Germinal center (tissue), 1 donor: ENCODE results near the gene NOD1.

Experiments used
- DNase-seq: peaks from one replicate; pipeline ENCODE4 v3.0.0; 2012; ENCODE audit warnings: mixed read lengths, low spot score

Gene NOD1

GRCh38 chr7:30469303-30469702 is 9.3 kb downstream of the NOD1 start:
- DNase-seq: no peak

- no peak for DNase-seq
Measured at GRCh38 chr7:30468791-30469190, 9.8 kb downstream of the NOD1 start.

DNA sequence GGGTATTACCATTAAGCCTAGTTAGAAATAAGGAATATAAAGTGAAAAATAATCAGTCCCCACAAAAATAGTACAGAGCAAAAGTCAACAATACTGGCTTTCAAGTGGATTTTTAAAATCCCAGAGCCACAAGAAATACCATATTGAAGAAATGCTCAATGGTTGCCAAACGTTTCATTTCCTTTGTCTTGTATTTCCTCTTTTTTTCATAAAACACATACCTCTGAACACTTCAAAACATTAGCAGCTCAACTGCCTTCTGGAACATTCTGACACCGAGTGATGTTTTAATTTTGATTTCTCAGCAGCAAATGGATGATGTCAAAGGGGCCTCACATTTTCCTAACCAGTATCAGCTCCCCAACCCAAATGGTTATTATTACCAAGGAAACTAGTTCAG is 10.5 kb downstream of the NOD1 start:
- no peak for DNase-seq

- DNase-seq: no peak
Measured at GRCh38 chr7:30467271-30467670, 11.3 kb downstream of the NOD1 start.

GRCh38 chr7:30466266-30466665 is 12.3 kb downstream of the NOD1 start:
- DNase-seq: no peak

DNA sequence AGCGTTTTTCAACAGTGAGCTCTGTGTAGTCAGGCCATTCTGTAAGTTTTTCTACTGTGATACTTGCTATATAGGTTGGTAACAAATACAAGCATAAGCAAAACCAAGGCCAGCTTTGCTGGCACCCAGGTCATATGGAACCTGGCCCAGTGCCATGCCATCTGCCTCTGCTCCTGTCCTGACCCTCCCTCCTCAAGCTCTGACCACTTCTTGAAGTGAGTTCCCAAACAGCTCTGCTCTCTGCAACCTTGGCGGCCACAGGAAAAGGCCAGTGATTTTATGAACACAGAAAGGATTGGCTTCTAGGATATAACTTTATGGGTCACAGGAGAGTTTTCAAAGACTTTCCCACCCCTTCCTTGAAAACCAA is 12.8 kb downstream of the NOD1 start:
- no peak for DNase-seq

DNA sequence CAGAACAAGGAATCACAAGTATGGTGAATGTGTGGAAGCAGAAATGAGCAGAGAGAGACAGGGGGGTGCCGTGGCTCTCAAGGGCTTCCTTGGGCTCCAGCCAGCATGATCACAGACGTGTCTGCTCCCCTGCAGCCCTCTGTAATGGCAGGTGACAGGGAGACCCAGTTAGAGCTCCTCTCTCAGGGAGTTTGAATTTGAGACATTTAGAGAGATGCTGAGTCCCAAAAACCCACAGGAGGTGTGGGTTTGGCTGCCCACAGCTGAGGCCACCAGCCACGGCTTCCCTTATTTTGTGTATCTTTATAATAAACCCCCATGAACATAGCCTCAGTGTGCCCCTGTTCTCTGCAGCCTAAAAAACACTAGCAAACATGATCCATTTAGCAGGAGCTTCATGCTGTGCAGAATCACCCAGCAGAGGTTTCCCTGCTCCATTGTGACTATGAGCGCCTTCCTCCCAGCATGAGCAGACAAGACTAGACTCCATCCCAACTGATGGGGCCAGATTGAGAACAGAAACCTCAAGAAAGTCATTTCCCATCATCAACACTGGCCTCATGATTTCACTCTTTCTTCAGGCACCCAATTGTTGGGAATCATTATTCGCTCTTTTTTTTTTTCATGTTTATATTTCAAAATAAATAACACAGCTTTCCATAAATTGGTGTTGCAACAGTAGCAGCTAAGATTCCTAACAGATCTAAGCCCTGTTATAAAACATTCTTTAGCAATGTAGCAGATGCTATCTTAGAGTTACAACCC is 13.4 kb downstream of the NOD1 start:
- DNase-seq: no peak

DNA sequence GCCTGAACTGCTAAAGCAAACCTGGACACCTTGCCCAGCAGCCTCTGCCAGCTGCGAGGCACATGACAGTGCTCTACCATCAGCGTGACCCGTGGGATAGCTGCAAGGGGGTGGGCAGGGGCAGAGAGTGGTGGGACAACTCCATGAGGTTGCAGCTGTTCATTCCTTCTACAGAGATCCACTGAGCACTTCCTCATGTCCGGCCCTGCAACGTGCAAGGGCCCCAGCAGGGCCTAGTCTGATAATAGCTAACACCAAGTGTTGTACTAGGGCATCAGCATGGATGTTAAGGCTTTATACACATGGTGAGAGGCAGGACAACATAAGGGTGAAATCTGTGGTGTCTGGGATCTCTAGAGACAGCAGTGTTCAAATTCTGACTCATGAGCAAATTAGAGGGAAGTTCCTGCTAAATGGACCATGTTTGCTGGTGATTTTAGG is 14.3 kb downstream of the NOD1 start:
- DNase-seq: no peak

DNA sequence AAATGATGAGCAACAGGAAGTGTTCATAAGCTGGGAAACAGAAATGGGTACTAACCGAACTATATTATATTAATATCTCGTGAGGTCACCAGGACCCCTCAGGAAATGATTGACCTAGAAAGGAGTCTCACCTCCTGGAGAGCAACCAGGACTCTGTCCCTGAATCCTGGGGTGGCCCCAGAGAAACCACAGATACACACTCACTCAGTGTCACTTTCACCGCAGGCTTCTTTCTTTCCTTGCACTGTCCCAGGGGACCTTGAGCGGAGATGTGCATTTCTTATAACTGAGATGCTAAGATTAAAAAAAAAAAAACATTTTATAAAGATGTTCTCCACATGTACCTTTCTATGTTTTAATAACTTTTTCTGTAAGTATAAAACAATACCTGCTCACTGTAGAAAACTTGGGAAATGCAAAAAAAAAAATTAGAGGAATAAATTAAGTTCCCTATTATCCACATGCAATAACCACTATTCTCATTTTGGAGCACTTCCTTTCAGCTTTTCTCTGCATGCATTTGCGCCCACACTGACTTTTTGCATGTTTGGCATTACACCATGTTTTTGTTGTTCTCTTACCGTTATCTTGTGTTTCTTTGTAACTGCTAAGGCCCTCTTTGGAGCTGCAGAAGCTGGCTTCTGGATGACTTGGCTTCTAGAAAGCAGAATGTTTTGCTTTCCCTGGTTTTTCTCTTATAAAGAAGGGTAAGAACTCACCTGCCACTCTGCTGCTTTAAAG is 15.0 kb downstream of the NOD1 start:
- DNase-seq: peak; percentile 14

GRCh38 chr7:30462179-30462578 is 16.4 kb downstream of the NOD1 start:
- no peak for DNase-seq

- DNase-seq: no peak
Measured at GRCh38 chr7:30460246-30460633, 18.3 kb downstream of the NOD1 start.

DNA sequence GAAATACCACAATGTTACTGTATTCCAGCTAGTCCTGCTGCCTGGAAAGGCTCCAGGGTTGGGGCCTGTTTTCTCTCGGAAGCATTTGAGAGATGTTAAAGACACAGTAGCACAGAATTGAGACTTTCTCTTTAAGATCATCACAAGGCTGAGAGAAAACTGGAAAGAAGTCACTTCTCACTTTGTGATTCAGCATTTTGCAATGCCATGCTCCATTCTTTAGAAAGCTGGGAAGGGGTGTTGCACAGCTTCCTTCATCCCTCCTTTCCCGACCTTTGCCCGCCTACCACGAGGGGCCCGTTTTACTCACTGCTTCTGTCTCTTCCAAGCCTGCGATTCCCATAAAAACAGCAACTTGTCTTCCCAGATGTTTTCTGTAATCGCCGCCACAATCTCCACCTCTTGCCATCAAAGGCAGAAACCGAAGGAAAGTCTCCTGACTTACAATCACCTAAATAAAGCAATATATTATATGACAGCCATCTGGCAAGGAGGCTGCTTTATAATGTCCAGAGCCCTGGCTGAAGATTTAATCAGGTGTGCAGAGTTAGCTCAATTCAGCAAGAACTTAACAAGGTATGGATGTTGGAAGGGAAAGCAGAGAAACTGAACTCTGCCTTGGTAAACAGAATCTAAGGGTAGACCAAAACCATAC is 18.9 kb downstream of the NOD1 start:
- DNase-seq: no peak

GRCh38 chr7:30458311-30458710 is 20.3 kb downstream of the NOD1 start:
- DNase-seq: no peak

GRCh38 chr7:30453921-30454320 is 24.7 kb downstream of the NOD1 start:
- no peak for DNase-seq

- no peak for DNase-seq
Measured at GRCh38 chr7:30453016-30453415, 25.6 kb downstream of the NOD1 start.

DNA sequence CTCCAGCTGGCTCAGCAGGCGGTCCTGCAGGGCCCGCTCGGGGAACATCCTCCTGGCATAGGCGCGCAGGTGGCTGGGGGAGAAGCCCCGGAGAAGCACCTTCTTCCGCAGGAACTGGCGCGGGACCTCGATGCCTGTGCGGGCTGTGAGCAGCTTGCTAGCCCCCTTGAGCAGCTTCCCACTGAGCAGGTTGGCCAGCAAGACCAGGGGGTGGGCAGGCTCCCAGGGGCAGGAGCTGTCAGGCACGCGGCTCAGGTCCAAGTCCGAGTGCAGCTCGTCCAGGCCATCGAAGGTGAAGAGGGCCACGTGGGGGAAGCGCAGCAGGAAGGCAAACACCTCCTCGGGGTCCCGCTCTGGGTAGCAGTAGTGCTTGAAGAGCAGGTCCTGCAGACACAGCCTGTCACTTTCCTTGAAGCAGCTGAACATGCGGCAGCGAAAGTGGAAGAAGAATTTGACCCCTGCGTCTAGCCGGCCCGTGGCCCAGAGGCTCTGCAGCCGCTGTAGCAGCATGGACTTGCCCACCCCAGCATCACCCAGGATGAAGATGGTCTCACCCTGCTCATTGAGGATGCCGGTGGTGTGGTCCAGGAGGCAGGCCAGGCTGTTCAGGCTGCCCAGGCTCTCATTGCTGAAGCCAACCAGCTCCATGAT is 26.2 kb downstream of the NOD1 start:
- no peak for DNase-seq

DNA sequence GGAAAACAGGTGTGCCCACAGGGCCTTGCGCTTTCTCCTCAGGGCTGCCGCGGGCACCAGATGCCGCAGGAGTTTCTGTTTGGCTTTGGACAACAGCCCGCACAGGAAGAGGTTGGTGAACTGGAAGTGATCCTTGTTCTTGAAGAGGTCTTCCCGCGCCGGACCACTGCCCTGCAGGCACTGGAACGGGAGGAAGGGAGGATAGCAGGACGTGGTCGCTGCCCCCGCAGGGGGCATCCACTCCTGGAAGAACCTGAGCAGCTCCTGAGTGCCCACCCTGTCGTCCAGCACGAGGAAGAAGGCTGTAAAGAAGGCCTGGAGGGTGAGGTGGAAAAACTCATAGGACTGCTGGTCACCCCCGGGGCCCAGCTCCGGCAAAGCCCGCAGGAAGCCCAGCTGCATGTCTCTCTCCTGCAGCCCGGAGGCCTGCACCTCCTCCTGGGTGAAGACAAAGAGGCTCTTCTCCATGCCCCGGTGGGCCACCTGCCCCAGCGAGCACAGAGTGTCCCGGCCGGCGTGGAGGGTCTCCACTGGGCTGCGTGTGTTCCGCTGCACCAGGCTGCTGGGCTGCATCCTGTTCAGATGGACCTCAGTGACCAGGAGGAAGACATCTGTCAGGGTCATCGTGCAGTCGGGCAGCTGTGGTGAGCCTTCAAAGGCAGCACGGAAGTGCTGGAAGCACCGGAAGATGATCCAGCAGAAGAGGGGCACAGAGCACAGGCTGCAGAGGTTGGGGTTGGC is 26.9 kb downstream of the NOD1 start:
- no peak for DNase-seq

- no peak for DNase-seq
Measured at GRCh38 chr7:30450983-30451497, 27.5 kb downstream of the NOD1 start.

GRCh38 chr7:30450240-30450982 is 28.2 kb downstream of the NOD1 start:
- DNase-seq: no peak

DNA sequence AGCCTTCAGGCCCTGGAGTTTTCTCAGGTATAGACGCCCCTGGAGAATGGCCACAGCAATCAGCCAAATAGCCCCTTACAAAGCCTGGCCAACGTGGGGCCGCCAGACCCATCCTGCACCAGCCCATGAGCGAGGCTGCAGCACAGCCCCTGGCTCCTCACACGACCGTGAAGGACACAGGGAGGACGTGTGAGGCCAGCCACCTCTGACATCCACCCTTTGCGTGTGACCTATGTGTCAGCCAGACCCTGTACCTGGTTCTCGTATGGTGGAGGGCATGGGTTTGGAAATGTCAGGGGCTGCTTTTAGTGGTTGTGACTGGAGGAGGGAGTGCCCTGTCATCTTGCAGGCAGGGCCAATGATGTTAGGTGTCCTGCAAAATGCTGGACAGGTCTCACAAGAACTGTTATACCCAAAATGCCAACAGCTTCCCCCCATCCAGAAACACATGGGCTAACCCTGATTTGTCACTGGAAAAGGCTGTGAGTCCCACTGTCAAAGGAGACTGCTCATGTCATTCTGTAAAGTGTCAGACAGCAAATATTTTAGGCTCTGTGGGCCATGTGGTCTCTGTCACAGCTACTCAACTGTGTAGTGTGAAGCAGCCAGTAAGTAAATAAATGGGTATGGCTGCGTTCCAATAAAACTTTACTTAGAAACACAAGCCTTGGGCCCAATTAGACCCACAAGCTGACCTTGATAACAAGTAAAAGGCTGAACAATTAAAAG is 30.0 kb downstream of the NOD1 start:
- DNase-seq: no peak
